ENCODE results near the gene CDC42BPA. TPM values are rescaled to one million over a fixed set of nuclear protein-coding genes. Genes with fewer than 3 reads are reported as not detected.
"Not testable (repeated sequence)": the region's sequence is repeated elsewhere in the genome, so short reads cannot be mapped to it uniquely, and the experiment has no call there.

Gene CDC42BPA
- total and polyA plus RNA-seq, 2 donors from 2014 or later: 11.2 to 60.7 TPM

DNA sequence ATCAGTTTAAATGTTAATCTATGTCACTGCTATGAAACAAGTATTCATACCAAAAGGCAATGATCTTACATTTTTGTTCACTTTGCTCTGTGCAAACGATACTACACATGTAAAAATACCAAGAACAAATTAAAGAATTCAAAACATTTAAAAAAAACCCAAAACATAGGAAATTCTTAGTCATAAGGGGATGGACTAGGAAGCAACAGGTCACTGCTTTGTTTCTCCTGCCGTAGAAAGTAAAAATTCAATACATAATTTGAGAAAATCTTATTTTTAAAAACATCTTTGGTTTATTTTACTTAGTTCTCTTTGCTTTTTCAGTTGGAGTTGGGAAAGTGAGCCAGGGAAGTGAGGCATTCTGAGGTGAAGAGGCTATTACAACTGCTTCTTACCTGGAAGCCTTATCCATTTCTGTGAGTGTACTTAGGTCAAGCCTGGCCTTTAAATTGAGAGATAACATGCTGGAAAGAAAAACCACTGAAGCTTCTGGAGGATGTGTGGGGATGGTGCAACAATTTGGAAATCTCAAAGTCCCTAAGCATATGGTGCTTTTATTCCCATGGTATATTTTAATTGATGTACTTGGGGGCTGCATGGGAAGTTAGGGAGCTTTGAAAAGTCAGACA lies 183.5 kb downstream of the CDC42BPA start:
- Histone ChIP-seq H3K27me3 (ENCODE audit: control insufficient read depth, insufficient read depth, low read length) (no peaks in the 10 kb centered on the region), H3K27ac (ENCODE audit: low read depth in 2 of 2, low read length in 2 of 2) (no peak overlapping the region), H3K9me3 (ENCODE audit: control insufficient read depth in 2 of 3, insufficient read depth in 1 of 3, low read length in 3 of 3) (no peaks in the 10 kb centered on the region), H3K4me1 (ENCODE audit: control insufficient read depth in 2 of 3, insufficient read depth in 2 of 3, low read depth in 1 of 3, low read length in 3 of 3) (no peaks in the 10 kb centered on the region), H3K4me3 (ENCODE audit: low read length in 3 of 3) (no peak overlapping the region), H3K9ac (ENCODE audit: low read length in 3 of 3) (no peak overlapping the region), H3K36me3 (ENCODE audit: control insufficient read depth in 2 of 3, insufficient read depth in 3 of 3, low read length in 3 of 3) (peaks cover 3 to 16% (median 3%) of the 10 kb centered on the region in 3 donors)
- DNase-seq (no peak), FAIRE-seq (no peak)
- intact Hi-C loops (cut with DNase I): no loop called here
- no peak for TF ChIP-seq CTCF (IDR thresholded peaks at IDR 0.05; ENCODE audit: borderline replicate concordance, extremely low read depth, insufficient read depth)

GRCh38 chr1:227132695-227133094 lies 185.6 kb downstream of the CDC42BPA start:
- H3K27me3 ChIP-seq (ENCODE audit: control insufficient read depth, insufficient read depth, low read length): not testable (repeated sequence)

DNA sequence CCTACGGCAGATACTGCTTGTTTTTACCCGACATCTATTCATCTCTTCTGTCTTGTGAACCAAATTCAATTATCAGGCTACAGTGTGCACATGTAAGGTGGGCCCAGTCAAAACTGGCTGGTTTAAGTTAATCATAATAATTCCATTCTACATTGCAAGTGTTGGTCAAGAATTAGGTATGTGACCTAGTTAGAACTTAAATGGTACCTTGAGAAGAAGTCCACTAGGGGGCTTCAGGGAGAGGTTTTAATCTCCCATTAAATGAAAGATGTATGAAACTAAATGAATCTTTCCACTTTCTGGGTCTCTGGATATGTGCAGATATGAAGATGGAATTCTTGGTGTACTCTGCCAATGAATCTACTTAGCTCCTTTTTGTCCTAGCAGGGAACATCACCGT lies 187.1 kb downstream of the CDC42BPA start:
- H3K9ac ChIP-seq (ENCODE audit: low read length in 3 of 3): no peak overlapping the region
- no peak overlapping the region for H3K4me3 ChIP-seq (ENCODE audit: low read length in 3 of 3)
- intact Hi-C loops (cut with DNase I): no loop called here
- no peaks in the 10 kb centered on the region for H3K9me3 ChIP-seq (ENCODE audit: control insufficient read depth in 2 of 3, insufficient read depth in 1 of 3, low read length in 3 of 3)
- no peak for TF ChIP-seq CTCF (IDR thresholded peaks at IDR 0.05; ENCODE audit: borderline replicate concordance, extremely low read depth, insufficient read depth)
- H3K4me1 ChIP-seq (ENCODE audit: control insufficient read depth in 2 of 3, insufficient read depth in 2 of 3, low read depth in 1 of 3, low read length in 3 of 3): no peaks in the 10 kb centered on the region
- DNase-seq: peak in 1 of 5 donors; percentile 12
- no peak for FAIRE-seq
- H3K36me3 ChIP-seq (ENCODE audit: control insufficient read depth in 2 of 3, insufficient read depth in 3 of 3, low read length in 3 of 3): peaks cover 3 to 13% (median 4%) of the 10 kb centered on the region in 3 donors
- no peak overlapping the region for H3K27ac ChIP-seq (ENCODE audit: low read depth in 2 of 2, low read length in 2 of 2)
- H3K27me3 ChIP-seq (ENCODE audit: control insufficient read depth, insufficient read depth, low read length): no peaks in the 10 kb centered on the region

More at GRCh38 chr1:227132695-227133094, 185.6 kb downstream of the CDC42BPA start:
- FAIRE-seq; intact Hi-C loops (cut with DNase I); H3K4me3 ChIP-seq (ENCODE audit: low read length in 3 of 3); H3K9ac ChIP-seq (ENCODE audit: low read length in 3 of 3); H3K27ac ChIP-seq (ENCODE audit: low read depth in 2 of 2, low read length in 2 of 2); DNase-seq; H3K4me1 ChIP-seq (ENCODE audit: control insufficient read depth in 2 of 3, insufficient read depth in 2 of 3, low read depth in 1 of 3, low read length in 3 of 3); H3K9me3 ChIP-seq (ENCODE audit: control insufficient read depth in 2 of 3, insufficient read depth in 1 of 3, low read length in 3 of 3); H3K36me3 ChIP-seq (ENCODE audit: control insufficient read depth in 2 of 3, insufficient read depth in 3 of 3, low read length in 3 of 3): not testable (repeated sequence)

GRCh38 chr1:227127891-227128290 lies 190.4 kb downstream of the CDC42BPA start:
- no peak for TF ChIP-seq CTCF (IDR thresholded peaks at IDR 0.05; ENCODE audit: borderline replicate concordance, extremely low read depth, insufficient read depth)
- Histone ChIP-seq H3K9me3 (ENCODE audit: control insufficient read depth in 2 of 3, insufficient read depth in 1 of 3, low read length in 3 of 3) (no peaks in the 10 kb centered on the region), H3K9ac (ENCODE audit: low read length in 3 of 3) (no peak overlapping the region), H3K27me3 (ENCODE audit: control insufficient read depth, insufficient read depth, low read length) (no peaks in the 10 kb centered on the region), H3K4me1 (ENCODE audit: control insufficient read depth in 2 of 3, insufficient read depth in 2 of 3, low read depth in 1 of 3, low read length in 3 of 3) (no peaks in the 10 kb centered on the region), H3K36me3 (ENCODE audit: control insufficient read depth in 2 of 3, insufficient read depth in 3 of 3, low read length in 3 of 3) (peaks cover 3 to 4% (median 4%) of the 10 kb centered on the region in 3 donors), H3K27ac (ENCODE audit: low read depth in 2 of 2, low read length in 2 of 2) (no peak overlapping the region), H3K4me3 (ENCODE audit: low read length in 3 of 3) (no peak overlapping the region)
- intact Hi-C loops (cut with DNase I): no loop called here
- DNase-seq: peak in 1 of 5 donors; percentile 16
- no peak for FAIRE-seq
